Measurements from ENCODE around the gene PNPT1.

GRCh38 chr2:55720417-55720816 lies 26.8 kb upstream of the PNPT1 start:
- TF ChIP-seq EZH2 (IDR thresholded peaks at IDR 0.05), result no peak
- no peak for TF ChIP-seq POLR2AphosphoS5 (IDR thresholded peaks at IDR 0.05; ENCODE audit: borderline replicate concordance, low read depth, low read length)
- TF ChIP-seq FOXP2 (optimal IDR thresholded peaks at IDR 0.05; ENCODE audit: control extremely low read depth, extremely low read length, insufficient read depth), result no peak
